Thyroid gland (tissue), 4 donors: Measurements from ENCODE around the gene ELOB. TPM values are rescaled to one million over a fixed set of nuclear protein-coding genes. Genes with fewer than 3 reads are reported as not detected.

Source experiments
- DNase-seq, 2 donors: peaks; one replicate each; pipeline ENCODE4 v3.0.0-alpha.2; 2019
- H3K27ac ChIP-seq, 3 donors: fragments of 200-600 bp; sonication (generic); 1 replicate in 2 of 3; 2 replicates in 1 of 3; pipeline ENCODE4 v1.5.1; 2016 to 2019; ENCODE audit warnings: mild to moderate bottlenecking in 1 of 3, moderate library complexity in 1 of 3
- H3K27me3 ChIP-seq: fragments of 200-600 bp; sonication (generic); one replicate; pipeline ENCODE4 v1.5.1; 2019
- H3K36me3 ChIP-seq, 2 donors: fragments of 200-600 bp; sonication (generic); one replicate each; pipeline ENCODE4 v1.5.1; 2016 to 2019
- H3K4me1 ChIP-seq, 2 donors: fragments of 200-600 bp; sonication (generic); one replicate each; pipeline ENCODE4 v1.5.1; 2017 to 2019
- H3K4me3 ChIP-seq, 3 donors: fragments of 200-600 bp; sonication (generic); replicated peaks in 1 of 3; 1 replicate in 2 of 3; 2 replicates in 1 of 3; pipeline ENCODE4 v1.5.1; 2016; ENCODE audit warnings: mild to moderate bottlenecking in 1 of 3
- H3K9me3 ChIP-seq: fragments of 200-600 bp; sonication (generic); one replicate; pipeline ENCODE4 v1.5.1; 2017
- POLR2A ChIP-seq, 2 donors: fragments of 450-650 bp; IDR thresholded peaks; one replicate each; pipeline ENCODE4 v1.6.1; 2017; ENCODE audit warnings: antibody characterized with exemption in 2 of 2, mild to moderate bottlenecking in 2 of 2, moderate library complexity in 1 of 2
- WGBS, 2 donors: methylation state at CpG; one replicate each; pipeline ENCODE4 v1.1.5; 2017; 5-methylcytosine and 5-hydroxymethylcytosine counted together
- intact Hi-C: fragments of 100-400 bp; cut with DNase I; formaldehyde crosslinking; loops from one replicate; pipeline ENCODE4 v1.15.1; 2023
- total RNA-seq, 4 donors: library from RNA; depleted of rRNA; stranded (reverse); fragments of >200 nt; gene quantifications; one replicate each; pipeline ENCODE4 v1.2.3, GENCODE V29; 2016
- TF ChIP-seq, protein P1 (sequence below), 6 experiments: fragments of 200-600 bp in 3 of 6; fragments of 450-650 bp in 3 of 6; sonication (generic) in 3 of 6; IDR thresholded peaks; one replicate each; pipeline ENCODE4 v1.5.1; 2016 to 2019; ENCODE audit warnings: antibody characterized with exemption in 6 of 6, mild to moderate bottlenecking in 2 of 6, inconsistent platforms in 1 of 6, moderate library complexity in 1 of 6

Gene ELOB
- total RNA-seq, 4 donors from 2014 or later = 373 to 786 (median 647) TPM

DNA sequence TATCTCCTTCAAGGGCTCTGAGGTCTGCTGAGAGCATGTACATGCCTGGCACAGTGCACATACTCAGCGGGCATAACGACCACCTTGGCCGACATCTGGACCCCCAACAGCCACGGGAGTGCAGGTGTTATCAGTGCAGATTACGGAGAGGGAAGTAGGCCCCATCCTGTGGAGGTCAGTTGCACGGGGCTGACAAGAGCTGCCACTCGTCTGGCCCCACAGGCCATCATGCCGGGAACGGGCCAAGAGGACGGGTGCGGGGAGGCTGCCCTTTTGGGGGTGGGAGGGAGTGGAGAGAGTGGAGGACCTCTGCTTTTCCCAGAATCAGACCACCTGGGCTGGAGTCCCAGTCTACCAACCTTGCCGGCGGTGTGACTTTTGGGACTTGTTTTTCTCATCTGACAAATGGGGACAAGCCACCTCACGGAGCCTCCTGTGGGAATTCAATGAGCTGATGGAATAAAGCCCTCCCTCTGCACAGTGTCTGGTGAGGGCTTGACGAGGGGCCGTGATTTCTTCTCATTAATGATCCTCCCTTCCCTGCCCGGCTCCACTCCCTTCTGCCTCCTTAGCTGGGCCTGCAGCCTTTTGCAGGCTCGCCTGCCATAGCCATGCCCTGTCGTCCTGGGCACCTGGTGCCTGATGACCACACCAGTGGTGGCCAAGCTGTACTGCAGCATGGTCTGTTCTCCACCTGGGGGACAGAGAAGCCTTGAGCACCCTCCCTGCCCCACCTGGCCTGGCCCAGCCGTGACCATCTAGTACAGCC lies 5.7 kb upstream of the ELOB start:
- 79 to 83% methylated on average over 15 to 18 of the region's 20 CpGs for WGBS, 2 donors
- Histone ChIP-seq H3K36me3 (no peaks in the 10 kb centered on the region), H3K4me1 (peaks cover 9 to 18% of the 10 kb centered on the region in 2 donors), H3K27ac (no peak overlapping the region), H3K27me3 (peaks cover 14% of the 10 kb centered on the region), H3K4me3 (no peak overlapping the region), H3K9me3 (no peaks in the 10 kb centered on the region)
- intact Hi-C loops = no loop called here
- TF ChIP-seq, protein P1, sequence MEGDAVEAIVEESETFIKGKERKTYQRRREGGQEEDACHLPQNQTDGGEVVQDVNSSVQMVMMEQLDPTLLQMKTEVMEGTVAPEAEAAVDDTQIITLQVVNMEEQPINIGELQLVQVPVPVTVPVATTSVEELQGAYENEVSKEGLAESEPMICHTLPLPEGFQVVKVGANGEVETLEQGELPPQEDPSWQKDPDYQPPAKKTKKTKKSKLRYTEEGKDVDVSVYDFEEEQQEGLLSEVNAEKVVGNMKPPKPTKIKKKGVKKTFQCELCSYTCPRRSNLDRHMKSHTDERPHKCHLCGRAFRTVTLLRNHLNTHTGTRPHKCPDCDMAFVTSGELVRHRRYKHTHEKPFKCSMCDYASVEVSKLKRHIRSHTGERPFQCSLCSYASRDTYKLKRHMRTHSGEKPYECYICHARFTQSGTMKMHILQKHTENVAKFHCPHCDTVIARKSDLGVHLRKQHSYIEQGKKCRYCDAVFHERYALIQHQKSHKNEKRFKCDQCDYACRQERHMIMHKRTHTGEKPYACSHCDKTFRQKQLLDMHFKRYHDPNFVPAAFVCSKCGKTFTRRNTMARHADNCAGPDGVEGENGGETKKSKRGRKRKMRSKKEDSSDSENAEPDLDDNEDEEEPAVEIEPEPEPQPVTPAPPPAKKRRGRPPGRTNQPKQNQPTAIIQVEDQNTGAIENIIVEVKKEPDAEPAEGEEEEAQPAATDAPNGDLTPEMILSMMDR (IDR thresholded peaks at IDR 0.05) = no peak
- no peak for TF ChIP-seq POLR2A (IDR thresholded peaks at IDR 0.05)
- DNase-seq = no peak

DNA sequence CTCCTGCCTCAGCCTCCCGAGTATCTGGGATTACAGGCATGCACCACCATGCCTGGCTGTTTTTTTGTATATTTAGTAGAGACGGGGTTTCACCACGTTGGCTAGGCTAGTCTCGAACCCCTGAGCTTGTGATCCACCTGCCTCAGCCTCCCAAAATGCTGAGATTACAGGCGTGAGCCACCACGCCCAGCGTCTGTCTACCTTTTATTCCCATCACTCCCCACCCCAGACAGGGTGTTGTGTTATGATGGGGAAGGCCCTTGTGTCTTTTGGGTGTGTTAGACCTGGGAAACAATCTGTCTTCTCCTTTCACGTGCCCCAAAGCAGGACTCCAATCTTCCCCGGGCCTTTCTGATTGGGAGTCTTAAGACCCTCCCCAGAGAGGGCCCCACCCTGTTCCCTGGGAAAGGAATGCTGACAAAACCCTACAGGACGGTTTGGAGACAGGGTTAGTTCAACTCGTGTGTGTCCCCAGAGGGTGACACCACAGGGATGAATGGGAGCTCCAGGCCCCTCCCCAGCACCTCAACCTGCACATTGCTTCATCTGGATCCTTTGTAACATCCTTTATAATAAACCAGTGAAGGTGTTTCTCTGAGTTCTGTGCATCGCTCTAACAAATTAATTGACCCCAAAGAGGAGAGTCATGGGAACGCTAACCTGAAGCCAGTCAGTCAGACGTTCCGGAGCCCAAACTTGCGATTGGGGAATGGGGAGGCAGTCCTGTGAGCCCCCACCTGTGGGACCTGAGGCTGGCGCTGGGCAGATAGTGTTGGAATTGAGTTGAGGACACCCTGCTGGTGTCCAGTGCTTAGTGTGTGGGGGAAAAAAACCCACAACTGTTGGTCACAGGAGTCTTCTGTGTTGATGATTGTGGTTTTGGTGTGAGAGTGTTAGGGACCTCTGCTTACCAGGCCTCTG lies 3.2 kb upstream of the ELOB start:
- 64 to 67% methylated on average over 17 of the region's 17 CpGs for WGBS, 2 donors
- H3K9me3 ChIP-seq = no peaks in the 10 kb centered on the region
- H3K27ac ChIP-seq = no peak overlapping the region
- DNase-seq = no peak
- no peak overlapping the region for H3K4me3 ChIP-seq
- intact Hi-C loops = no loop called here
- TF ChIP-seq POLR2A (IDR thresholded peaks at IDR 0.05) = no peak
- TF ChIP-seq, protein P1 (IDR thresholded peaks at IDR 0.05) = no peak
- H3K4me1 ChIP-seq = peaks cover 18 to 22% of the 10 kb centered on the region in 2 donors
- peaks cover 6% of the 10 kb centered on the region for H3K27me3 ChIP-seq
- H3K36me3 ChIP-seq = no peaks in the 10 kb centered on the region

DNA sequence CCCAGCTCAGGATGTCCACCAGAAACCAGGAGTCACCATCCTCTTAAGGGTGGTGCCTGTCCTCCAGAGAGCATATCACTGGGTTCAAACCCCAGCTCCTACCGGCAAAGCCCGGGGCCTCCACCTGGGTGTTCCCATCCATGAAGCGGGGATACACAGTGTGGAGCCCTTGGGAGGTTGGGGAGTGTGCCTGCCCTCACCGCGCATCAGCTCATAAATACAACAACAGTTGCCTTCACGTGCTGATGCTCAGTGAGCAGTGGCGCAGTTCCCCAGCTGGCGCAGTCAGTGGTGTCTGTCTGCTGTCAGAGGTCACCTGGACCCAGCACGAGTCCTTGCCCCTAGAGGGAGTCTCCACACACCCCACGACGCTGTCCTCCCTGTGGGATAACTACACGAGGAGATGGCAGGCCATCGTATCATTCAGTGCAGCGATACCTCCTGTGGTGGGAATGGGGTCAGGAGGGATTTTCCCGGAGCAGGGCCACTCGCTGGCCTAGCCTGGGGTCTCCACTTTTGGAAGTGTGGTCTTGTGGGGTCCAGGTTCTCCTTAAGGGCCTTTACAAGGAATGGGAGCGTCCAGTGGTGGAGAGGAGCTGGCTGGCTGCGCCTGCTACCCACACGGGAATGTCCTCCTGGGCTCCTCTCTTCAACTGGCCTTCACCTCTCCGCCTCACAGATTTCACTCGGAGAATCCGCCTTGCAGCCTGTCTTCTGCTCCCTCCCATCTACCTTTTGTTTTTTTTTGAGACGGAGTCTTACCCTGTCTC lies 2.3 kb upstream of the ELOB start:
- intact Hi-C loops = no loop called here
- H3K9me3 ChIP-seq = no peaks in the 10 kb centered on the region
- peaks cover 18 to 19% of the 10 kb centered on the region in 2 donors for H3K4me1 ChIP-seq
- H3K27me3 ChIP-seq = no peaks in the 10 kb centered on the region
- DNase-seq = no peak
- peaks cover 5 to 6% of the 10 kb centered on the region in 2 donors for H3K36me3 ChIP-seq
- H3K27ac ChIP-seq = no peak overlapping the region
- WGBS, 2 donors = 84 to 87% methylated on average over 20 to 21 of the region's 23 CpGs
- no peak overlapping the region for H3K4me3 ChIP-seq
- TF ChIP-seq POLR2A (IDR thresholded peaks at IDR 0.05) = no peak
- TF ChIP-seq, protein P1 (IDR thresholded peaks at IDR 0.05) = no peak

DNA sequence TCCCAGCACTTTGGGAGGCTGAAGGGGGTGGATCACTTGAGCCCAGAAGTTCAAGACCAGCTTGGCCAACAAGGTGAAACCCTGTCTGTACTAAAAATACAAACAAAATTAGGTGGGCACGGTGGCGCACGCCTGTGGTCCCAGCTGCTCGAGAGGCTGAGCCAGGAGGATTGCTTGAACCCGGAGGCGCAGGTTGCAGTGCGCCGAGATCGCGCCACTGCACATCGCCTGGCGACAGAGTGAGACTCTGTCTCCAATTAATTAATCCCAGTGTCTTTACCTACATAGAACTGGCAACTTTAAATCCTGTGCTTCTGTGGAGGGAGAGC lies 1.5 kb upstream of the ELOB start:
- peaks cover 18 to 19% of the 10 kb centered on the region in 2 donors for H3K4me1 ChIP-seq
- peak overlapping the region in 1 of 3 donors; percentile 94 for H3K4me3 ChIP-seq
- H3K36me3 ChIP-seq = peaks cover 11 to 12% of the 10 kb centered on the region in 2 donors
- peak overlapping the region; percentile 99 to 100 (median 99) for H3K27ac ChIP-seq
- no peak for TF ChIP-seq POLR2A (IDR thresholded peaks at IDR 0.05)
- TF ChIP-seq, protein P1 (IDR thresholded peaks at IDR 0.05) = no peak
- intact Hi-C loops = no loop called here
- no peaks in the 10 kb centered on the region for H3K9me3 ChIP-seq
- DNase-seq = no peak
- 91 to 94% methylated on average over 12 of the region's 12 CpGs for WGBS, 2 donors
- H3K27me3 ChIP-seq = no peaks in the 10 kb centered on the region
